Endodermal cell (in vitro differentiated cells): ENCODE measurements around the gene CHRNE. TPM values are rescaled to one million over a fixed set of nuclear protein-coding genes. Genes with fewer than 3 reads are reported as not detected.

Experiments used
- DNase-seq: peaks from one replicate; pipeline ENCODE4 v3.0.0-alpha.2; 2017
- H3K27ac ChIP-seq: 2 replicates; pipeline ENCODE4 v1.5.1; 2013; ENCODE audit warnings: mild to moderate bottlenecking, low read depth, low read length, moderate library complexity
- H3K27me3 ChIP-seq: 2 replicates; pipeline ENCODE4 v1.6.1; 2013; ENCODE audit warnings: mild to moderate bottlenecking, low read length, moderate library complexity; ENCODE audit not compliant: insufficient read depth, control insufficient read depth, poor library complexity, severe bottlenecking
- H3K36me3 ChIP-seq: 2 replicates; pipeline ENCODE4 v1.7.0; 2013; ENCODE audit warnings: mild to moderate bottlenecking, low read length, moderate library complexity; ENCODE audit not compliant: control insufficient read depth, insufficient read depth
- H3K4me1 ChIP-seq: one replicate; pipeline ENCODE4 v1.7.0; 2013; ENCODE audit warnings: low read length; ENCODE audit not compliant: control insufficient read depth, insufficient read depth
- H3K4me3 ChIP-seq: 2 replicates; pipeline ENCODE4 v1.5.1; 2013; ENCODE audit warnings: mild to moderate bottlenecking, low read length, moderate library complexity
- H3K9ac ChIP-seq: 2 replicates; pipeline ENCODE4 v1.6.1; 2013; ENCODE audit warnings: mild to moderate bottlenecking, low read length, moderate library complexity; ENCODE audit not compliant: poor library complexity, severe bottlenecking; ENCODE audit errors: extremely low read depth
- H3K9me3 ChIP-seq: 2 replicates; pipeline ENCODE4 v1.6.1; 2013; ENCODE audit warnings: mild to moderate bottlenecking, low read length, moderate library complexity; ENCODE audit not compliant: control insufficient read depth
- H3K27ac Mint-ChIP-seq: 2 replicates; pipeline ENCODE4 v1.8.0; 2020; ENCODE audit warnings: mixed read lengths
- H3K27me3 Mint-ChIP-seq: 2 replicates; pipeline ENCODE4 v1.8.0; 2021; ENCODE audit warnings: mild to moderate bottlenecking, mixed read lengths; ENCODE audit not compliant: insufficient read depth
- H3K36me3 Mint-ChIP-seq: 2 replicates; pipeline ENCODE4 v1.8.0; 2020; ENCODE audit warnings: low read depth, mixed read lengths
- H3K4me1 Mint-ChIP-seq: 2 replicates; pipeline ENCODE4 v1.8.0; 2020; ENCODE audit warnings: mixed read lengths
- H3K4me3 Mint-ChIP-seq: 2 replicates; pipeline ENCODE4 v1.8.0; 2020; ENCODE audit warnings: mild to moderate bottlenecking, moderate library complexity, mixed read lengths
- H3K9me3 Mint-ChIP-seq: 2 replicates; pipeline ENCODE4 v1.8.0; 2020; ENCODE audit warnings: mild to moderate bottlenecking, mixed read lengths
- CTCF ChIP-seq: fragments of 200-600 bp; sonication (generic); conservative IDR thresholded peaks from 2 replicates; pipeline ENCODE4 v1.5.0; 2021; ENCODE audit warnings: antibody characterized with exemption, mild to moderate bottlenecking
- WGBS, 2 experiments: methylation state at CpG; one replicate each; pipeline versions ENCODE4 v1.1.5 to v1.1.7; 2013; ENCODE audit warnings: missing lambda C conversion rate in 2 of 2, mixed read lengths in 1 of 2; ENCODE audit not compliant: insufficient coverage in 1 of 2, insufficient read length in 1 of 2; 5-methylcytosine and 5-hydroxymethylcytosine counted together
- total RNA-seq, 2 donors: library from RNA; stranded (reverse); fragmentation: NEBNext Ultra II Directional in 1 of 2; extraction: Animal tissue kit (Norgen Biotek cat#: 25700) in 1 of 2; gene quantifications; 2 replicates in 1 of 2; 3 replicates in 1 of 2; pipeline ENCODE4 v1.2.1, GENCODE V29; 2021

The CHRNE gene
- total RNA-seq, 2 donors from 2014 or later, result 0.71 to 1.2 TPM

- peak overlapping the region; percentile 93 for H3K4me3 Mint-ChIP-seq
These were observed 41.8 kb upstream of the CHRNE start for GRCh38 chr17:4944554-4945175.

GRCh38 chr17:4944163-4944553 lies 41.3 kb upstream of the CHRNE start:
- no peak for TF ChIP-seq CTCF
- Mint-ChIP-seq H3K4me3 (no peak overlapping the region), H3K36me3 (peaks cover 48% of the 10 kb centered on the region), H3K27ac (peak overlapping the region; percentile 89), H3K9me3 (no peaks in the 10 kb centered on the region), H3K27me3 (no peaks in the 10 kb centered on the region), H3K4me1 (peaks cover 30% of the 10 kb centered on the region)
- Histone ChIP-seq H3K27ac (no peak overlapping the region), H3K9ac (no peak overlapping the region), H3K27me3 (no peaks in the 10 kb centered on the region), H3K4me1 (peaks cover 10% of the 10 kb centered on the region), H3K9me3 (no peaks in the 10 kb centered on the region), H3K4me3 (no peak overlapping the region), H3K36me3 (peaks cover 47% of the 10 kb centered on the region)
- DNase-seq, result no peak
- 93 to 100% methylated on average over 1 to 3 of the region's 3 CpGs for WGBS, 2 experiments

More at GRCh38 chr17:4944554-4945175, 41.8 kb upstream of the CHRNE start:
- no peak overlapping the region for H3K9ac ChIP-seq
- no peak for TF ChIP-seq CTCF
- H3K27ac ChIP-seq, result no peak overlapping the region
- 90 to 92% methylated on average over 1 to 8 of the region's 8 CpGs for WGBS, 2 experiments
- DNase-seq, result peak; percentile 60
- H3K4me1 Mint-ChIP-seq, result peaks cover 28% of the 10 kb centered on the region
- no peaks in the 10 kb centered on the region for H3K9me3 Mint-ChIP-seq
- H3K27me3 ChIP-seq, result no peaks in the 10 kb centered on the region
- H3K4me1 ChIP-seq, result peaks cover 10% of the 10 kb centered on the region
- H3K9me3 ChIP-seq, result no peaks in the 10 kb centered on the region
- H3K36me3 ChIP-seq, result peaks cover 47% of the 10 kb centered on the region
- H3K36me3 Mint-ChIP-seq, result peaks cover 48% of the 10 kb centered on the region
- H3K4me3 ChIP-seq, result no peak overlapping the region
- no peaks in the 10 kb centered on the region for H3K27me3 Mint-ChIP-seq
- H3K27ac Mint-ChIP-seq, result peak overlapping the region; percentile 89

GRCh38 chr17:4942760-4943508 lies 40.0 kb upstream of the CHRNE start:
- Histone ChIP-seq H3K27me3 (no peaks in the 10 kb centered on the region), H3K4me1 (peaks cover 16% of the 10 kb centered on the region), H3K9ac (no peak overlapping the region), H3K36me3 (peaks cover 51% of the 10 kb centered on the region), H3K27ac (no peak overlapping the region), H3K4me3 (no peak overlapping the region), H3K9me3 (no peaks in the 10 kb centered on the region)
- Mint-ChIP-seq H3K4me3 (peak overlapping the region; percentile 94), H3K4me1 (peaks cover 40% of the 10 kb centered on the region), H3K36me3 (peaks cover 51% of the 10 kb centered on the region), H3K9me3 (no peaks in the 10 kb centered on the region), H3K27ac (peak overlapping the region; percentile 10), H3K27me3 (no peaks in the 10 kb centered on the region)
- WGBS, 2 experiments, result 92 to 93% methylated on average over 10 to 13 of the region's 13 CpGs
- DNase-seq, result no peak
- TF ChIP-seq CTCF, result no peak
